ENCODE measurements around the gene SLC25A10. TPM values are rescaled to one million over a fixed set of nuclear protein-coding genes. Genes with fewer than 3 reads are reported as not detected.

SLC25A10 gene
- total and polyA plus RNA-seq, 4 donors = 4.3 to 21.5 (median 17.0) TPM

GRCh38 chr17:81672504-81672903 is 39.6 kb upstream of the SLC25A10 start:
- Histone ChIP-seq H3K4me1 (ENCODE audit: control insufficient read depth in 5 of 5, insufficient read depth in 5 of 5, low read length in 5 of 5) (peaks cover 0 to 7% (median 2%) of the 10 kb centered on the region in 5 donors), H3K27me3 (ENCODE audit: control insufficient read depth in 3 of 3, insufficient read depth in 3 of 3, low read length in 2 of 3) (no peaks in the 10 kb centered on the region), H3K36me3 (ENCODE audit: control insufficient read depth in 4 of 4, insufficient read depth in 4 of 4, low read length in 4 of 4) (peaks cover 11 to 42% (median 13%) of the 10 kb centered on the region in 4 donors), H3K9ac (ENCODE audit: insufficient read depth in 1 of 2, low read length in 2 of 2) (no peak overlapping the region), H3K4me3 (no peak overlapping the region), H3K9me3 (ENCODE audit: control insufficient read depth in 4 of 4, insufficient read depth in 3 of 4, low read length in 3 of 4) (no peaks in the 10 kb centered on the region), H3K27ac (ENCODE audit: low read depth in 1 of 2, low read length in 1 of 2) (no peak overlapping the region)
- ATAC-seq (ENCODE audit: insufficient read depth, low FRiP score) = no peak
- 82 to 96% methylated on average over 18 of the region's 18 CpGs for WGBS, 2 donors
- no peak for DNase-seq
- no peak for TF ChIP-seq CTCF (IDR thresholded peaks at IDR 0.05; ENCODE audit: control extremely low read depth, extremely low read depth)

- H3K4me1 ChIP-seq (ENCODE audit: control insufficient read depth in 5 of 5, insufficient read depth in 5 of 5, low read length in 5 of 5) = peaks cover 0 to 3% (median 0%) of the 10 kb centered on the region in 5 donors
- peaks cover 11 to 42% (median 13%) of the 10 kb centered on the region in 4 donors for H3K36me3 ChIP-seq (ENCODE audit: control insufficient read depth in 4 of 4, insufficient read depth in 4 of 4, low read length in 4 of 4)
- no peaks in the 10 kb centered on the region for H3K9me3 ChIP-seq (ENCODE audit: control insufficient read depth in 4 of 4, insufficient read depth in 3 of 4, low read length in 3 of 4)
- no peak overlapping the region for H3K4me3 ChIP-seq
- no peak overlapping the region for H3K9ac ChIP-seq (ENCODE audit: insufficient read depth in 1 of 2, low read length in 2 of 2)
- ATAC-seq (ENCODE audit: insufficient read depth, low FRiP score) = no peak
- TF ChIP-seq CTCF (IDR thresholded peaks at IDR 0.05; ENCODE audit: control extremely low read depth, extremely low read depth) = no peak
- WGBS, 2 donors = 95% methylated on average over 15 to 16 of the region's 16 CpGs
- DNase-seq = no peak
- H3K27me3 ChIP-seq (ENCODE audit: control insufficient read depth in 3 of 3, insufficient read depth in 3 of 3, low read length in 2 of 3) = no peaks in the 10 kb centered on the region
- H3K27ac ChIP-seq (ENCODE audit: low read depth in 1 of 2, low read length in 1 of 2) = no peak overlapping the region
Observed at GRCh38 chr17:81672954-81673353, 39.1 kb upstream of the SLC25A10 start.

GRCh38 chr17:81673561-81674258 is 38.4 kb upstream of the SLC25A10 start:
- WGBS, 2 donors = 88 to 91% methylated on average over 18 of the region's 18 CpGs
- no peaks in the 10 kb centered on the region for H3K9me3 ChIP-seq (ENCODE audit: control insufficient read depth in 4 of 4, insufficient read depth in 3 of 4, low read length in 3 of 4)

More at GRCh38 chr17:81673561-81674258, 38.4 kb upstream of the SLC25A10 start:
- H3K4me3 ChIP-seq = no peak overlapping the region
- TF ChIP-seq CTCF (IDR thresholded peaks at IDR 0.05; ENCODE audit: control extremely low read depth, extremely low read depth) = no peak
- H3K27me3 ChIP-seq (ENCODE audit: control insufficient read depth in 3 of 3, insufficient read depth in 3 of 3, low read length in 2 of 3) = no peaks in the 10 kb centered on the region
- H3K4me1 ChIP-seq (ENCODE audit: control insufficient read depth in 5 of 5, insufficient read depth in 5 of 5, low read length in 5 of 5) = no peaks in the 10 kb centered on the region
- H3K27ac ChIP-seq (ENCODE audit: low read depth in 1 of 2, low read length in 1 of 2) = no peak overlapping the region
- no peak for ATAC-seq (ENCODE audit: insufficient read depth, low FRiP score)
- no peak for DNase-seq
- peaks cover 7 to 42% (median 12%) of the 10 kb centered on the region in 4 donors for H3K36me3 ChIP-seq (ENCODE audit: control insufficient read depth in 4 of 4, insufficient read depth in 4 of 4, low read length in 4 of 4)
- H3K9ac ChIP-seq (ENCODE audit: insufficient read depth in 1 of 2, low read length in 2 of 2) = no peak overlapping the region

Data from lung (tissue), 12 donors.